NCI-H226 (cell line): ENCODE data around the gene TGFB2.
A peak's percentile ranks its signal among the peaks of the same experiment; 100 is the strongest.

Source experiments
- DNase-seq: peaks from one replicate; pipeline ENCODE4 v3.0.0-alpha.2; 2015

Gene TGFB2

DNA sequence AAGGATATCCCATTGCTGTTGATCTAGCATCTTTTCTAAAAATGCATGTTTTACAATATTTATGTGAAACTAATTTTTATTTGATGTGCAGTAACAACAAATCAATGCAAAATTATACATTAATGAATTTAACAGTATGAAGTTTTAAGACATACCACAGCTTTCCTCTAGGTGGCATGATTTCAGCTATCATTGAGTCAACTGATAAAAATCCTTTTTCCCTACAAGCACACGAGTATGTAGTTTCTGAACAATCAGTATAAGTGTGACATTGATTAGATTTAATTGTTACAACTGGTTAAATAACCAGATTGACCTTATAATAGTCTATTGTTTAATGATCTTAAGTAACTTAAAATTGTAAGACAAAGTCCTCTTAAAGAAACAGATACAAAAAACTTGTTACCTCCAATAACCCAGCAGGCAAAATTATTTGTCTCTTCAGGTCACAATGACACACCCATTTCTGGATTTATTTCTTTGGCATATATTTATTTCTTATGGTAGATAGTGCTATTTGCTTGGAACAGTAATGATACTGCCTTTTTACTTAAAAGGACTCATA is 5.8 kb upstream of the TGFB2 start:
- no peak for DNase-seq

DNA sequence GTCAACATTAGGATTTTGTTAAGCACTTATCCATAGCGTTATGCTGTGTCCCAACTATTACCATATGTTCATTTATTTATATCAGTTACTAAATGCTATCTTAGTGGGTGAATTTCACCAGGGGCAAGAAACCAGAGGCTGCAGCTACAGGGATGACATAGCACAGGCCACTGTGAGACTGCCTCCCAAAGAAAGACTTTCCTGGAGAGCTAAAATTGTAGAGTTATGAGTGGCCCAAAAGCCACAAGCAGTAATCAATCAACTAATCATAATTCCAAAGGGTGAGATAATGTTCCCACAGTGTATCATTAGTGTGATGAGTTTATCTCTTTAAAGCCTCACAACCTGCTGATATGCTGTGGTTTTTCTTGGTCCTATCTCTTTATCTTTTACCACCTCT is 3.8 kb upstream of the TGFB2 start:
- no peak for DNase-seq

DNA sequence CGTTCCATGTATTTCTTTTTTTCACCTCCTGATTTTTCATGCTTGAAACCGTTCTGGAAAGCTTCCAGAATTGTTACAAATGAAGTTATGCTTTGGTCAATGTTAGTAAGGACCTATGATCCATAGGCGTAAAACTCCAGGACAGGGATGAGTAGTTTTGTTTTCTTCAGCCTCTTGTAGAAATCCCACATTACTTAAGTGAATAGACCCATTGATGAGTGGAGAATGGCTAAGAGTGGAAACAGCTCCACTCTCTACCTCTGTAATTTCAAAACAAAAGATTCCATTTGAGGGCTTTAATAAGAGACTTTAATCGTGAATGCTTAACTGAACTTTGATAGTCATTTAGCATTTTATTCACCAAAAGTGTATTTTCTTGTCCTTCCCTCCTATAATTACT is 3.0 kb upstream of the TGFB2 start:
- no peak for DNase-seq

DNA sequence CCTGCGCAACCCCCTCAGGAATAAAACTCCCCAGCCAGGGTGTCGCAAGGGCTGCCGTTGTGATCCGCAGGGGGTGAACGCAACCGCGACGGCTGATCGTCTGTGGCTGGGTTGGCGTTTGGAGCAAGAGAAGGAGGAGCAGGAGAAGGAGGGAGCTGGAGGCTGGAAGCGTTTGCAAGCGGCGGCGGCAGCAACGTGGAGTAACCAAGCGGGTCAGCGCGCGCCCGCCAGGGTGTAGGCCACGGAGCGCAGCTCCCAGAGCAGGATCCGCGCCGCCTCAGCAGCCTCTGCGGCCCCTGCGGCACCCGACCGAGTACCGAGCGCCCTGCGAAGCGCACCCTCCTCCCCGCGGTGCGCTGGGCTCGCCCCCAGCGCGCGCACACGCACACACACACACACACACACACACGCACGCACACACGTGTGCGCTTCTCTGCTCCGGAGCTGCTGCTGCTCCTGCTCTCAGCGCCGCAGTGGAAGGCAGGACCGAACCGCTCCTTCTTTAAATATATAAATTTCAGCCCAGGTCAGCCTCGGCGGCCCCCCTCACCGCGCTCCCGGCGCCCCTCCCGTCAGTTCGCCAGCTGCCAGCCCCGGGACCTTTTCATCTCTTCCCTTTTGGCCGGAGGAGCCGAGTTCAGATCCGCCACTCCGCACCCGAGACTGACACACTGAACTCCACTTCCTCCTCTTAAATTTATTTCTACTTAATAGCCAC is 696 bp downstream of the TGFB2 start:
- DNase-seq, result peak; percentile 32

DNA sequence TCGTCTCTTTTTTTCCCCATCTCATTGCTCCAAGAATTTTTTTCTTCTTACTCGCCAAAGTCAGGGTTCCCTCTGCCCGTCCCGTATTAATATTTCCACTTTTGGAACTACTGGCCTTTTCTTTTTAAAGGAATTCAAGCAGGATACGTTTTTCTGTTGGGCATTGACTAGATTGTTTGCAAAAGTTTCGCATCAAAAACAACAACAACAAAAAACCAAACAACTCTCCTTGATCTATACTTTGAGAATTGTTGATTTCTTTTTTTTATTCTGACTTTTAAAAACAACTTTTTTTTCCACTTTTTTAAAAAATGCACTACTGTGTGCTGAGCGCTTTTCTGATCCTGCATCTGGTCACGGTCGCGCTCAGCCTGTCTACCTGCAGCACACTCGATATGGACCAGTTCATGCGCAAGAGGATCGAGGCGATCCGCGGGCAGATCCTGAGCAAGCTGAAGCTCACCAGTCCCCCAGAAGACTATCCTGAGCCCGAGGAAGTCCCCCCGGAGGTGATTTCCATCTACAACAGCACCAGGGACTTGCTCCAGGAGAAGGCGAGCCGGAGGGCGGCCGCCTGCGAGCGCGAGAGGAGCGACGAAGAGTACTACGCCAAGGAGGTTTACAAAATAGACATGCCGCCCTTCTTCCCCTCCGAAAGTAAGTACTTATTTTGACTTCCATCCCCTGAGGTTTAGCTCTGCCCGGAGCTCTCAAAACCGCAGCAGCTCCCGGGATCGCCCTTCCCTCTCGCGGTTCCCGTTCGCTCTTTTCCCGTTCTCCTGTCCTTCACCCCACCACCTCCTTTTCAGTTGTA is 1.5 kb downstream of the TGFB2 start:
- no peak for DNase-seq

DNA sequence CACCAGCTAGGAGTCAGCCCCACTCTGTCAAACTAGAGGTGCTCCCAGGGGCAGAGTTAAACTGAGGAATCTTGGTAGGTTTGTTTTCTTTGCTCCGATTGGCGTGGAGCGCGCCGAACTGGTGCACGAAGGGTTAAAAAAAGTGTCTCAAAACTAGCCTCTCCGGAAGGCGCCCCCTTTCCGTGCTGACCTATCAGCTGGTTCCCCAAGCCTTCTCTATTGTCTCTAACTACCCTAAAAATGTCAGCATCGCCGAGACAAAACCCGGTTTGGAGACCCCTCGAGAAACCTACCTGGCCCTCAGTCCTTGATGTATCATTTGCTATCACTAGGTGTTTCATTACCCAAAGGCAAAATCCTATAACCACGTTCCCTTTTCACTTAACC is 2.2 kb downstream of the TGFB2 start:
- no peak for DNase-seq

DNA sequence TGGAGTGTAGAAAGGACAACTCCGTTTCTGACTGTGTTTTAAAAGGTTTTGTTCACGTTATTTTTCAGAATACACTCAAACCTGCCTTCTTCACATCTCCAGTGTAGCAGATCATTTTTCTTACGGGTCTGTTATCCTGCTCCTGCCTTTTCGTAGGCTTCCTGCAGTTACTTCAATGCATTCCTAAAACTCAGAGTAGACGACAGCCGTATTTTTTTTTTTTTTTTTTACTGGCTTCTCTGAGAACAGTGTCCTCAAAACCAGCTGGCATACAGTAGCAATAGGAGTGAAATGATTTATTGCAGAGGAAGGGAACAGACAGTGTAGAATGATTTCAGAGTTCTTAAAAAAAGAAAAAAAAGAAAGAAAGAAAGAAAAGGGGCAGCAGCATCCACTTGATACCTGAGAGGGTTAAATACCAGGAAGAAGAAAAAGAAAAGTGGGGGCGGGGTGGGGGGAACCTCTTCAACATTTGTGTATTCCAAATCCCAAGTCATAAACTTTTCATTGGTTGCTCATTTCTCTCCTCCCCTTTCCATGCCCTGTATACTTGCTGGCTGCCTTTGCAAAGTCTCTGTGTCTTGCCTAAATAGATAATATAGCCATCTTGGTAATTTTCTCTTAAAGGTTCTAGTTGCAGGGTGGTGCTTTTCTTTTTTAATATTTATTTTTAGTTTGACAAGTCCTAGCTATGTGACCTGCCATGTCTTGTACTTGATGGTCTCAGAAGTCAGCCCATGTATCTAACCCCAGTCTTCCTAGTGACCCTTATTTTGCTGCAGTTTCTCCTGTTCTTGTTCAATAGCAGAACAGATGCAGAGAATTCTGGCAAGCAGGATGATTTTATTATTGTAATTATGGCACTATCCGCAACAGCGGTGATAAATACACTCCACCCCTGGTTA is 2.8 kb downstream of the TGFB2 start:
- DNase-seq, result no peak

DNA sequence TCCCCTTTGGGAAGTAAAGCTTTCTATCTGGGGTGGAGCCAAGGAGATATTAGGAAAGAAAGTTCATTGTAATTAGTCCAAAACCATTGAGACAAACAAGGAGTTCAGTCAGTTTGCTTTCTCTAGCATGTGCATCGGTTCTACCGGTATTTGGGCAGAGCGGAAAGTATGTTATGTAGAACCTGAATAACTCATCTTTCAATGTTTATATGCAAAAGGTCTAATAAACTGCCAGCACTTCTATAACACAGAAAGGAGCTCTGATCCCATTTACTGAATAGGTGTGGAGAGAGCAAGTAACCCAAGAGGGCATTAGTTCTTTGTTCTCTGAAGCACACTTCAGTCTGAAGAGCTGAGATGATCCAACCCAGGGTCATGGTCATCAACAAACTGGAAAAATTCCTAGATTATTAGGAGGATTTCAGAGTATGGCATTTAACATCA is 3.5 kb downstream of the TGFB2 start:
- DNase-seq, result no peak

DNA sequence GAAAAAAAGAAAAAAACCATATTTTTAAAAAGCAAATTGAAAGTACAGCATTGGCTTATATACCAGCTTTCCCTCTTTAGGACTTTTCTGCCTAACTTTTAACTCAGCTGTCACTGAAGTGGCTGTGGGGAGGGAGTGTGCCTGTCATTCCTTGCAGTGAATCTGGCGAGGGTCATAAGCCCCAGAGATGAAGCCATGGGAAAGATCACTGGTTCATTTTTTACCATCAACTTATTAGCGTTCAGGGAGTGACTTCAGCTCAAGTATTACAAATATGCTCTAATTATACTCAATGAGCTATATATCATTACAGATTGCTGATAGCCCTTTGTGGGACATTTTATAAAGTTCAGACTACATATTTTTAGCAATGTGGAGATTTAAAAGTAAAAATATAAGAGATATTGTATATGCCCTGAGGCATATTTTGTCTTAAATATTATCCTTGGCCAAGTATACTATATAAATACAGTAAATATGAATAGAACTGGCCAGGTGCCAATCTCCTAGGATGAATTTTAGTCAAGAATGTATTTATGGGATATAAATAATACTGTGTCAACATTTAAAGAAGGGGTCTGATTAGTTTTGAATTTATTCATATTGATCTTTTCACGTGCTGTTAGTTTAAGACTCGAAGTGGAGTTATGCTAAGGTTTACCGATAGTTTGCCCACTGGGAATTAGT is 4.4 kb downstream of the TGFB2 start:
- no peak for DNase-seq

DNA sequence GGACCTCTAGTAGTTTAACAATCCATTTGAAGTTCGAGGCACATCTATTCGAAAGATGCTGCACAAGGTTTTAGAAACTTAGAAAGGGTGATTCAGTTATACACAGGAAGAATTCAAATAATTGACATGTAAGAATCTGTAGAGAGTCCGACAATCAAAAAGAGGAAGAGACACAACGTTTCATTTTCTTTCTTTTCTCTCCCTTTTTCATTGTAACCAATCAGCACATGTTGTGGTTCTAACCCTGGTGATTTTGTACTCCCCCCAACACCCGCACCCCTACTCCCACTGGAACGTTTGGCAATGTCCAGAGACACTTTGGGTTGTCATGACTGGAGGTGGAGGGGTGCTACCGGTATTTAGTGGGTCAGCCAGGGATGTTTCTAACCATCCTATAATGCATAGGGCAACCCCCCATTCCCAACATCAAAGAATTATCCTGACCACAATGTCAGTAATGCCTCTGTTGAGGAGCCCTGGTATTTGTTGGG is 4.9 kb downstream of the TGFB2 start:
- DNase-seq, result no peak

DNA sequence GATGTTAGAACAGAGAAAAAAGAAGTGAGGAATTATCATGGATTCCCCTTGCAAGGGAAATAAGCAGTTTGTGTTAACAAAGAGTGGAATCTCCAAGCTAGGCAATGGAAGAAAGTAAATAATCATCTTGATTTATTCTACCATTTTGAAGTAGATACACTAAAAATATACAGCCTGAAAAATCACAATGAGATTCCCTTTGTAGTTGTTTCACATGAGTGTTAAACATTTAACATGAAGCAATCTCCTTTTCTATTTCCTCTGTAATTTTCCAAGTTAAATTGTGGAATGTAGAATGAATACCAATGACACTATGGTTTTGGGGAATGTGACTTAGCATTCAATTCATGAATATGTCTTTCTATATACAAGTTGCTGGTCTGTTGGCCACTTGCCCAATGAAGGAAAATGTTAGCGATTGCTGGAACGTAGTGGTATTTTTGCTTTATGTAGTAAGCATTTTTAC is 5.7 kb downstream of the TGFB2 start:
- DNase-seq, result no peak

DNA sequence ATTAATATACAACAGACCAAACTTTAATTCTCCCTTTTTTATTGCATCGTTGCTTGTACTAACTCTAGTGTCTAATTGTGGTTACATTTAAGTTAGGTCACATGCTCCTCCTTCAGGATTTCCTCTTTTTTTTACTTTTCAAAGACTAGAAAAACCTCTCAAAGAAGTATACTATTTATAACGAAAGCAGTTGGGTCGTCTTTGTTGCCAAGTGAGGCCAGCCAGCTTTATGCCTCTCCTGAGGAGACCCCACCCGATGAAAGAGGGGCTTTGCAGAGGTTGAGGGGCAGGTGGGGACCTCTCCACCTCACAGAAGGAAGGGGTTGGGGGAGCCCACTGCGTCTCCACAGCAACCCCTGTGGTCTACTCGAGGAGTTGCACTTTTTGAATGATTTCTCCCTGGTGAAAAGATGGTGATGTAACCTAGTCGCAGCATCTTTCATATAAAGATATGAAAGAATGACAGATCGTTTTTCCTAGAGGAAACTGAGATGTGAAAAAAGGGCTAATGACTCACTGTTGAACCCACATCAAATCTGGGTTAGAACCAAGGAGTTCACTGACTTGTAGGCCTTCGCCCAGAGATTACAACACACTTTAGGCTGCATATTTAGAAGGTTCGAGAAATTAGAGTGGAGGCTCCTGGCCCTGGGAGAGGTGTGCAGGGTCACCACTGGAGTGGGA is 6.4 kb downstream of the TGFB2 start:
- DNase-seq, result peak; percentile 76

DNA sequence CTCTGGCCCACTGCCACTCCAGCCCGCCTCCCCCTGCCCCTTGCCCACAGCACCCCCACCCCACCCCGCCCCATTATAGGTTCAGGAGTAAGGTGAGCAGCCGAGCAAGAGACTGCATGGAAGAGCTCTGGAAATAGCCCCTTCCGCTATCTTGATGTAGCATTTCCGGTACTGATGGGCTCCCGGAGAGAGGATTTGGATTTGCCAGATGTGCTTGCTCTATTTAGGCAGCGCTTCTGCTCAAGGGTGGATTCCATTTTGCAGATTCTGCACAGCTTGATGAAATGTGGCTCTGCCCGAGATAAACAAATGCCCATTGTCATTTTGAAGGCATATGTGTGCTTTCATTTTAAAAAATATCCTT is 6.9 kb downstream of the TGFB2 start:
- DNase-seq, result no peak

DNA sequence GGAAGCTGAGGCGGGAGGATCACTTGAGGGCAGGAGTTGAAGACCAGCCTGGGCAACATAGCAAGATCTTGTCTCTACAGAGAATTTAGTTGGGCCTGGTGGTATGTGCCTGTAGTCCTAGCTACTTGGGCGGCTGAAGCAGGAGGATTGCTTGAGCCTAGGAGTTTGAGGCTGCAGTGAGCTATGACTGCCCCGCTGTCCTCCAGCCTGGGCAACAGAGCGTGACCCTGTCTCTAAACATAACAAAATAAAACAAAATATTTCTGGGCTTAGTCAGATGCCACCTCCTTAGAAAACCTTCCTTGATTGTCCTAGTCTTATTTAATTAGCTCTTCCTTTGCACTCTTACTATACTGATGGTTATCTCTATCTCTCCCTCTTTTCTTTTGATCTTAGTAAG is 8.5 kb downstream of the TGFB2 start:
- DNase-seq, result no peak

DNA sequence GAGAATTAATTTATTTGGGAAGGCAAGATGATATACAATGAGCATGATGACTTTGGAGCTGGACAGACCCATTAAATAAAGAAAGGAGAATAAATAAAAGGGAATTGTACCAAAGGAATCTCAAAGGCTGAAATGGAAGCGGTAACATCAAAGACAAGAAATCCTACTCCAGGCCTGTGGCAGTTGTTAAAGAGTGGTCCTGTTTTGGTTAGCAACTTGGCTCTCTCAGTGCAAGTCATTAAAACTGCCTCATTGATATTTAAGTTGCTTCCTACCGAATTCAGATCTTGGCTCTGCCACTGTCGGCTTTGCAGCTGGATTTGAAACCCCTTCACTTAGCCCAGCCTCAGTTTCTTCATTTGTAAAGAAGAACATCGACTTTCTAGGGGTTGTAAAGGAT is 10.1 kb downstream of the TGFB2 start:
- no peak for DNase-seq

DNA sequence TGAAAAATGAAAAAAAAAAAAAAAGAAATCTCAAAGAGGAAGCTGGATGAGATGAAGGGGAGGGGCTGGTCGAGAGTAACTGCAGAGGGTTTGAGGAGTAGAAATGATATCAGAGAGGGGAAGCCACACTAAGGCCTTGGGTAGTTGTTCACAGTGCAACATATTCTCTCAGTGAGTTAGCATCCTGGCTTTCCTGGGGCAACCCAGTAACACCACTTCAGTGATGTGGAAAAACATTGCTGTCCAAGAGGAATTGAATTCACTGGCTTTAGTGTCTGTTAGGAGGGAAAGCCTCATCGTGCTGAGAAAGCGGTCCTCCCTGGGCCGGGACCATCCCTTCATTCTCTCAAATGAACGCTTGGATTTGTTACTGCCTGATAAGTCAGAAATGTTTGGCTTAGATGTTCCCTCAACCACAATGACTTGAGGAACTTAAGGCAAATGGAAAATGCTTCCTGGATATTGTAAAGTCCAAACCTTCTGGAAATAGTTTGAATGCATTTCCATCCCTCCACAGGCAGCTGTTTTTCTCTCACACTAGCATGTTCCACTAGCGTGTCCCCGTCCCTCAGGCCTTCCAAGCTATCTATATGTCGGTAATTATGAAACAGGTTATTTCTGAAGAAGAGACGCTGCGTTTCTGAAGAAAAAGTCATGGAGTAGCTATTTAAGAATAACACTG is 12.2 kb downstream of the TGFB2 start:
- DNase-seq, result no peak

DNA sequence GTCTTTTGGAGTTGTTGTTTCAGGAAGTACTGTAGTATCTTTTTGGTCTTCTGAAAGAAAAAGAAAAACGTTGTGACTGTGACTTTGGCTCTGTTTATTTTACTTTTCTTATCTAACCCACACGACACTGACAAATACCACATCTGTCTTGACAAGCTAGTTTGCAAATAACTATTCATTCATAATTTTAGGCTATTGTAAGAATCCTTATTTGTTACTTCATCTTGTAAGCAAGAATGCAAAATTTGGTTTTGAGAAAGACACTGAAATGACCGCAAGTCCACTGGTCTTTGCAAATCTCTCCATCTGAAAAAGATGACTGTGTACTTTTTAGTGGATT is 12.7 kb downstream of the TGFB2 start:
- no peak for DNase-seq

DNA sequence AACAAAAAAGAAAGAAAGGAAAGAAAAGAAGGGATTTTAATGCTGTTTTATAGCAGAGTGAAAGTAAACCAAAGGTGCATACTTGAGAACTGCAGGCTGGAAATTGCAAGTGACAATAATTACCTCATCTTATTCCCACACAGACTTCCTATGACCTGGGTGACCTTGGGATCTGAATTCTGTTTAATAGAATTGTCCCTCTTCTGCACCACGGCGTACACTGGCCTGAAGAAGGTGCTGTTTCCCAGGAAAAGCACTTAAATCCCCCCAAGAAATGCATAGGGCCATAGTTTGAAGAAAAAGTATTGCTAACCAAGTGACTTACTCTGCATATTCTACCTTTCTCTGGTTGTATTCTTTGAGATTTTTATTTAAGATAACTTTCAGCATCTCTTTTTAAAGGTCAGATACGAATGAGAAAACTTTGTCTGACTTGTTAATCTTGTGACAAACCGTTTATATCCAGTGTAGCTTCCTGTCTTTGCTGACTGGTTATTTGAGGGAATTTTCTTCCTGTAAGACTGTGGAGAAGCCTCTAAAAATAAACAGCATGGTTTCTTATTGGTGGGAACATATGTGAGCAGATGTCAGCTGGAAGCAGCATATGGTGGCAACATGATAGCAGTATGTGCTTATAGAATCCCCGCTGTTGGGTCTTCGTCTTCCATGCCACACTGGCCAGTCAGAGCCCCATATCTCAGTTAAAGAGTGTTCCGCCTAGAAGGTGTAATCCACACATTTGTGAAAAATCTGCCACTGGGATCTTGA is 16.3 kb downstream of the TGFB2 start:
- DNase-seq, result no peak

DNA sequence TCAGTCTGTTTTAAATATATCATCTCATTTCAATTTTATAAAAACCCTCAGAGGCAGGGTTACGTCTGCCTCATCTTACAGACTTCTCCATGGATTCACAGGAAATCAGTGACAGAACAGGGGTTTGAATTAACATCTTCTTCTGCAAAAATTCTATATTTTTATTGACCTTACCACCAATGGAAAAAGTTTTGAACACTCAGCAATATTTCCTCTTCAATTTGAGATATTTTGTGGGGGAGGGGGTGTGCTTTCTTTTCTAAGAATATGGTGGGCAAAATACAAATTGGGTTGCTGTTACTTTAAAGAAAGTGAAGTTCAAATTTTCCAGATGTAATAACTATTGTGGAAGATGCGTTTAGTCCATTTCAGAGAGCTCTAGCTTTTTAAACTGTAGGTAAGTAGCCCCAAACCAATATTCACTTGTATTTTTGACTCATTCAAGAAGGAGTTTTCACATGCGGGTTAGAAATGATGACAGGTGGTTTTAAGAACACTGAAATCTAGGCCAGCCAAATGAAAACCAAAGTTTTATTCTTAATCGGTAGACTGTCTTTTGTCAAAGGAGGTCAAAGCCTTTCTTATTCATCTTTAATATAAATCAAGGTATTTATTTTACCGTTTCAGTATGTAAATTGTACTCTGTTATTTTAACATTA is 17.4 kb downstream of the TGFB2 start:
- no peak for DNase-seq

DNA sequence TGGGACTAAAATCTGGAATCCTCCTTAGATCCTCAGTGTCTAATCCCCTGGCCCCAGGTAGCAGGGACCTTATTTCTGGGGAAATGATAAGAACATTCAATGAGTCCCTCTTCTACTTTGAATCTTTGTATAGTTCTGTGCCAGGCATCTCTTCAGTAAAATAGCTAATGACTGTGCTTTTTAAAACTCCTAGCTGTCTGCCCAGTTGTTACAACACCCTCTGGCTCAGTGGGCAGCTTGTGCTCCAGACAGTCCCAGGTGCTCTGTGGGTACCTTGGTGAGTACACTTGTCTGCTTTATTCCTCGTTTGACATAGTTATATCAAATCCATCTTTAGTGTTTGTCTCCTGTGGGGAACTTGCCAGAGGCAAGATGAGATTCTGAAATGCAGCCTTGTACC is 18.0 kb downstream of the TGFB2 start:
- no peak for DNase-seq
